ENCODE results near the gene R3HDM4. TPM values are rescaled to one million over a fixed set of nuclear protein-coding genes. Genes with fewer than 3 reads are reported as not detected.

The R3HDM4 gene
- total RNA-seq, 1 experiment from 2014 or later: 55.8 TPM

GRCh38 chr19:940591-941291 lies 27.7 kb upstream of the R3HDM4 start:
- Histone ChIP-seq H3K27me3 (ENCODE audit: insufficient read depth, low read depth) (no peaks in the 10 kb centered on the region), H3K79me2 (ENCODE audit: low read depth) (no peaks in the 10 kb centered on the region), H4K20me1 (ENCODE audit: insufficient read depth) (peaks cover 38% of the 10 kb centered on the region), H3K9me2 (ENCODE audit: insufficient read depth) (no peaks in the 10 kb centered on the region), H2AFZ (no peak overlapping the region), H3K4me2 (peak overlapping the region; percentile 77), H3F3A (ENCODE audit: insufficient read depth, low read depth) (peaks cover 32% of the 10 kb centered on the region), H3K4me3 (peak overlapping the region; percentile 35; the same call in 1 of the 2 replicates), H3K9me3 (ENCODE audit: insufficient read depth, low read depth) (no peaks in the 10 kb centered on the region), H3K27ac (peak overlapping the region; percentile 41), H3K36me3 (ENCODE audit: low read depth) (no peaks in the 10 kb centered on the region), H3K4me1 (replicated peaks; ENCODE audit: insufficient read depth) (peaks cover 31% of the 10 kb centered on the region)
- intact Hi-C loops (cut with micrococcal nuclease; ENCODE audit: unreplicated experiment): no loop called here
- no TSS peak for BruUV-seq (replicated peaks)
- DNase-seq: peak; percentile 64 to 95
- POLR2A ChIA-PET (ENCODE audit: unreplicated experiment): no interaction called here
- CTCF ChIA-PET: interaction anchor here (0.6 kb wide), 1 partner anchor 54 kb away, joined by 4 read pairs; no protein-coding TSS in a partner anchor
- TF ChIP-seq CTCF (conservative IDR thresholded peaks at IDR 0.05): no peak
- no peak for TF ChIP-seq EZH2 (IDR thresholded peaks at IDR 0.05; ENCODE audit: low read depth)

GRCh38 chr19:939922-940321 lies 26.9 kb upstream of the R3HDM4 start:
- H3F3A ChIP-seq (ENCODE audit: insufficient read depth, low read depth): peaks cover 32% of the 10 kb centered on the region
- peak overlapping the region; percentile 77 for H3K4me2 ChIP-seq
- no peak overlapping the region for H2AFZ ChIP-seq
- intact Hi-C loops (cut with micrococcal nuclease; ENCODE audit: unreplicated experiment): no loop called here
- H3K9me3 ChIP-seq (ENCODE audit: insufficient read depth, low read depth): no peaks in the 10 kb centered on the region
- no TSS peak for BruUV-seq (replicated peaks)
- ChIA-PET CTCF (no interaction called here), POLR2A (ENCODE audit: unreplicated experiment) (no interaction called here)
- H3K9me2 ChIP-seq (ENCODE audit: insufficient read depth): no peaks in the 10 kb centered on the region
- H3K27ac ChIP-seq: no peak overlapping the region
- H4K20me1 ChIP-seq (ENCODE audit: insufficient read depth): peaks cover 33% of the 10 kb centered on the region
- H3K79me2 ChIP-seq (ENCODE audit: low read depth): no peaks in the 10 kb centered on the region
- H3K4me1 ChIP-seq (replicated peaks; ENCODE audit: insufficient read depth): peaks cover 25% of the 10 kb centered on the region
- H3K4me3 ChIP-seq: peak overlapping the region; percentile 23; the same call in 1 of the 2 replicates
- DNase-seq: no peak
- H3K27me3 ChIP-seq (ENCODE audit: insufficient read depth, low read depth): no peaks in the 10 kb centered on the region
- no peak for TF ChIP-seq EZH2 (IDR thresholded peaks at IDR 0.05; ENCODE audit: low read depth)
- no peak for TF ChIP-seq CTCF (conservative IDR thresholded peaks at IDR 0.05)
- H3K36me3 ChIP-seq (ENCODE audit: low read depth): no peaks in the 10 kb centered on the region

- BruUV-seq (replicated peaks): no TSS peak
- CTCF ChIA-PET: no interaction called here
These were observed 26.4 kb upstream of the R3HDM4 start for GRCh38 chr19:939439-939838.

More at GRCh38 chr19:939439-939838, 26.4 kb upstream of the R3HDM4 start:
- DNase-seq: no peak
- Histone ChIP-seq H3K4me2 (no peak overlapping the region), H3K4me3 (no peak overlapping the region), H4K20me1 (ENCODE audit: insufficient read depth) (peaks cover 30% of the 10 kb centered on the region), H3K27ac (no peak overlapping the region), H2AFZ (no peak overlapping the region), H3K27me3 (ENCODE audit: insufficient read depth, low read depth) (no peaks in the 10 kb centered on the region), H3K4me1 (replicated peaks; ENCODE audit: insufficient read depth) (peaks cover 20% of the 10 kb centered on the region), H3K9me2 (ENCODE audit: insufficient read depth) (no peaks in the 10 kb centered on the region), H3K9me3 (ENCODE audit: insufficient read depth, low read depth) (no peaks in the 10 kb centered on the region), H3K79me2 (ENCODE audit: low read depth) (no peaks in the 10 kb centered on the region), H3F3A (ENCODE audit: insufficient read depth, low read depth) (peaks cover 32% of the 10 kb centered on the region), H3K36me3 (ENCODE audit: low read depth) (no peaks in the 10 kb centered on the region)
- TF ChIP-seq CTCF (conservative IDR thresholded peaks at IDR 0.05) (no peak), EZH2 (IDR thresholded peaks at IDR 0.05; ENCODE audit: low read depth) (no peak)
- POLR2A ChIA-PET (ENCODE audit: unreplicated experiment): no interaction called here
- intact Hi-C loops (cut with micrococcal nuclease; ENCODE audit: unreplicated experiment): no loop called here

All from PC-9 (cell line).